Cardiac muscle cell (in vitro differentiated cells and primary cell): Measurements from ENCODE around the gene ZNF672. TPM values are rescaled to one million over a fixed set of nuclear protein-coding genes. Genes with fewer than 3 reads are reported as not detected.
"Not testable (repeated sequence)": the region's sequence is repeated elsewhere in the genome, so short reads cannot be mapped to it uniquely, and the experiment has no call there.

Experiments used
- DNase-seq, 2 donors: peaks; one replicate each; pipeline versions ENCODE4 v3.0.0 to v3.0.0-alpha.2; 2010 to 2017; ENCODE audit warnings: low read depth in 1 of 2, low spot score in 1 of 2
- H3K27ac ChIP-seq: fragments of 200-600 bp; sonication (generic); 2 replicates; pipeline ENCODE4 v1.5.1; 2016
- H3K27me3 ChIP-seq: fragments of 200-600 bp; sonication (generic); 2 replicates; pipeline ENCODE4 v1.6.0; 2016; ENCODE audit warnings: control low read depth
- H3K36me3 ChIP-seq: fragments of 200-600 bp; sonication (generic); 2 replicates; pipeline ENCODE4 v1.5.1; 2016; ENCODE audit warnings: control low read depth
- H3K4me1 ChIP-seq: fragments of 200-600 bp; sonication (generic); 2 replicates; pipeline ENCODE4 v1.8.1; 2017; ENCODE audit warnings: low read depth, mild to moderate bottlenecking, mixed run types
- H3K4me3 ChIP-seq: fragments of 200-600 bp; sonication (generic); 2 replicates; pipeline ENCODE4 v1.5.1; 2016; ENCODE audit warnings: mild to moderate bottlenecking
- H3K9me3 ChIP-seq: fragments of 200-600 bp; sonication (generic); 2 replicates; pipeline ENCODE4 v1.5.1; 2017; ENCODE audit warnings: low read depth, mild to moderate bottlenecking, control low read depth
- polyA plus RNA-seq: library from polyadenylated mRNA; unstranded; fragments of >200 nt; fragmentation: Nextera tagmentation; extraction: Ambion mirVana; gene quantifications from 2 replicates; pipeline ENCODE4 v1.2.1, GENCODE V29; 2016
- total RNA-seq: library from RNA; depleted of rRNA; stranded (reverse); fragments of >200 nt; gene quantifications from 2 replicates; pipeline ENCODE4 v1.2.3, GENCODE V29; 2016
- TF ChIP-seq, protein P1 (sequence below): IDR thresholded peaks from 2 replicates; pipeline ENCODE4 v1.5.1; 2012; ENCODE audit warnings: low read depth, mild to moderate bottlenecking, low read length

Gene ZNF672
- total and polyA plus RNA-seq, 2 experiments from 2014 or later: 59.2 to 66.3 TPM

DNA sequence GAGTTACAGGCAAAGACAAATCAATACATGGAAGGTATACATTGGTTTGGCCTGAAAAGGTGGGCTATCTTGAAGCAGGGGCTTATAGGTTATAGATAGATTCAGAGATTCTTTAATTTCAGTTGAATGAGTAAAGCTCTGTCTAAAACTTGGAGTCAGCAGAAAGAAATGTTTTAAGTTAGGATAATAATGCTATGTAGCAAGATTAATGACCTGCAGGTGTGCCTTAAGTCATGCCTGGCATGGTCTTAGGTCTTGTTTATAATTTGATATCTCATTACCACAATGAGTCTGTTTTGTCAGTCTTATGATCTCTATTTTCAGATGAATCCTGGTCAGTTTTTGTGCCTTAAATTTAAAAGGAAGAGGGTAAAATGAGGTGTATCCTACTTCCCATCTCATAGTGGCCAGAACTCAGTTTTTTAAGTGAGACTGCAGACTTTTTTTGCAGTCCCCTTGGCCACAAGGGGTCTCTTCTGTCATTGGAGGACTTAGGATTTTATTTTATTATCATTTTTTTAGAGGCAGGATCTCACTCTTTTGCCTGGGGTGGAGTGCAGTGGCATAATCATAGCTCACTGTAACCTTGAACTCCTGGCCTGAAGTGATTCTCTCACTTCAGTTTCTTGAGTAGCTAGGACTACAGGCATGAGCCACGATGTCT lies 46.7 kb downstream of the ZNF672 start:
- Histone ChIP-seq H3K27ac (no peak overlapping the region), H3K36me3 (no peaks in the 10 kb centered on the region), H3K9me3 (no peaks in the 10 kb centered on the region), H3K4me3 (no peak overlapping the region), H3K27me3 (no peaks in the 10 kb centered on the region), H3K4me1 (peaks cover 5% of the 10 kb centered on the region)
- no peak for DNase-seq
- TF ChIP-seq, protein P1, sequence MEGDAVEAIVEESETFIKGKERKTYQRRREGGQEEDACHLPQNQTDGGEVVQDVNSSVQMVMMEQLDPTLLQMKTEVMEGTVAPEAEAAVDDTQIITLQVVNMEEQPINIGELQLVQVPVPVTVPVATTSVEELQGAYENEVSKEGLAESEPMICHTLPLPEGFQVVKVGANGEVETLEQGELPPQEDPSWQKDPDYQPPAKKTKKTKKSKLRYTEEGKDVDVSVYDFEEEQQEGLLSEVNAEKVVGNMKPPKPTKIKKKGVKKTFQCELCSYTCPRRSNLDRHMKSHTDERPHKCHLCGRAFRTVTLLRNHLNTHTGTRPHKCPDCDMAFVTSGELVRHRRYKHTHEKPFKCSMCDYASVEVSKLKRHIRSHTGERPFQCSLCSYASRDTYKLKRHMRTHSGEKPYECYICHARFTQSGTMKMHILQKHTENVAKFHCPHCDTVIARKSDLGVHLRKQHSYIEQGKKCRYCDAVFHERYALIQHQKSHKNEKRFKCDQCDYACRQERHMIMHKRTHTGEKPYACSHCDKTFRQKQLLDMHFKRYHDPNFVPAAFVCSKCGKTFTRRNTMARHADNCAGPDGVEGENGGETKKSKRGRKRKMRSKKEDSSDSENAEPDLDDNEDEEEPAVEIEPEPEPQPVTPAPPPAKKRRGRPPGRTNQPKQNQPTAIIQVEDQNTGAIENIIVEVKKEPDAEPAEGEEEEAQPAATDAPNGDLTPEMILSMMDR: no peak

DNA sequence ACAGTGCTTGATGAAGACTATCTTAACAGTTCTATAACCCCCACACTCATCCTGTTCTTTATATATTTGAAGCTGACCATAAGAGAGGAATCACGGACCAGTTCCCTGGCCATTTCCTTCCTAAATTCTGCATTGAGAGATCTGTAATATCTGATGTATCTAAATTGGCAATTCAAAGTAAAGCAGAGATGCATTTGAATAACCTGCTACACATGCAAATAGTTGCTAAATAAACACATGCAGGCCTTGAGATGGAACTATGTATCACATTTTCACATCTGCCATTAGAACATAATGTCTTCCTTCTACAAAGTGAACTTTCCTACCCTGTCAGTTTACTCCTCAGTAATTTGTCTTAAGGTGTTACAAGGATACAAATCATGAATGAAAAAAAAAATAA lies 47.6 kb downstream of the ZNF672 start:
- TF ChIP-seq, protein P1: no peak
- Histone ChIP-seq H3K27ac (no peak overlapping the region), H3K36me3 (no peaks in the 10 kb centered on the region), H3K4me3 (no peak overlapping the region), H3K27me3 (no peaks in the 10 kb centered on the region), H3K4me1 (peaks cover 5% of the 10 kb centered on the region), H3K9me3 (no peaks in the 10 kb centered on the region)
- DNase-seq: no peak

DNA sequence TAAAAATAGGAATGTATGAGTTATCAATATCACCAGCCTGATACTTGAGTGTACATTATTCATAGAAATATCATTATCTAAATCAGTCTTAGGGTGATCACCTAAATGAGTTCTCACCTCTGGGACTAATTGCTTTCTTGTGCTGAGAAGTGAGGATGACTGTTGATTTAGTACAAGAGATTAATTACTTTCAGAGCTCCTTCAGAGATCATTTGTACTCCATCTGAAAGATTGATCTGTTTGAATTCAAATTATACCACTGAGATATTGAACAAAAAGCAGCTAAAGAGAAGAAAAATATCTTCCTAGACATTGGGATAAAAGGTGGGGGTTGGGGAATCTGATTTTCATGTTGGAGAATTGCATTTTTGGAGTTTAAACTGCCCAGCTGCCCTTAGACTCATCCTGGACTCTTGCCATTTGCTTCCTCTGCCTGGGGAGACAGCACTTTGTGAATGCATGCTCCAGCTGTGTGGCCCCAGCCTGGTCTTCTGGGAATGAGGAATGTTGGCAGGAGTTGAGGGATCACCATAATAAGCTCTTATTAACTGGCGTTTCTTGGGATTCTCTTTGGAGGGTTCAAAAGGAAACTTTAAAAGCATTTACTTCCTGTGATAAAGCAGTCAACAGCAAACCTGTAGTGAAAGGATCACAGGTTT lies 48.3 kb downstream of the ZNF672 start:
- no peak overlapping the region for H3K4me3 ChIP-seq
- DNase-seq: peak in 1 of 2 donors; percentile 68
- no peak overlapping the region for H3K27ac ChIP-seq
- H3K27me3 ChIP-seq: no peaks in the 10 kb centered on the region
- TF ChIP-seq, protein P1: no peak
- no peaks in the 10 kb centered on the region for H3K9me3 ChIP-seq
- no peaks in the 10 kb centered on the region for H3K36me3 ChIP-seq
- peaks cover 5% of the 10 kb centered on the region for H3K4me1 ChIP-seq

DNA sequence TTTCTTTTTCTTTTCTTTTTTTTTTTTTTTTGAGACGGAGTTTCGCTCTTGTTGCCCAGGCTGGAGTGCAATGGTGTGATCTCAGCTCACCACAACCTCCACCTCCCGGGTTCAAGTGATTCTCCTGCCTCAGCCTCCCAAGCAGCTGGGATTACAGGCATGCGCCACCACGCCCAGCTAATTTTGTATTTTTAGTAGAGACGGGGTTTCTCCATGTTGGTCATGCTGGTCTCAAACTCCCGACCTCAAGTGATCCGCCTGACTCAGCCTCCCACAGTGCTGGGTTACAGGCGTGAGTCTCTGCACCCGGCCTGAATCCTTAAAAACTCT lies 51.9 kb downstream of the ZNF672 start:
- H3K27ac ChIP-seq, DNase-seq, H3K36me3 ChIP-seq, H3K9me3 ChIP-seq, H3K27me3 ChIP-seq, H3K4me1 ChIP-seq, H3K4me3 ChIP-seq: not testable (repeated sequence)

DNA sequence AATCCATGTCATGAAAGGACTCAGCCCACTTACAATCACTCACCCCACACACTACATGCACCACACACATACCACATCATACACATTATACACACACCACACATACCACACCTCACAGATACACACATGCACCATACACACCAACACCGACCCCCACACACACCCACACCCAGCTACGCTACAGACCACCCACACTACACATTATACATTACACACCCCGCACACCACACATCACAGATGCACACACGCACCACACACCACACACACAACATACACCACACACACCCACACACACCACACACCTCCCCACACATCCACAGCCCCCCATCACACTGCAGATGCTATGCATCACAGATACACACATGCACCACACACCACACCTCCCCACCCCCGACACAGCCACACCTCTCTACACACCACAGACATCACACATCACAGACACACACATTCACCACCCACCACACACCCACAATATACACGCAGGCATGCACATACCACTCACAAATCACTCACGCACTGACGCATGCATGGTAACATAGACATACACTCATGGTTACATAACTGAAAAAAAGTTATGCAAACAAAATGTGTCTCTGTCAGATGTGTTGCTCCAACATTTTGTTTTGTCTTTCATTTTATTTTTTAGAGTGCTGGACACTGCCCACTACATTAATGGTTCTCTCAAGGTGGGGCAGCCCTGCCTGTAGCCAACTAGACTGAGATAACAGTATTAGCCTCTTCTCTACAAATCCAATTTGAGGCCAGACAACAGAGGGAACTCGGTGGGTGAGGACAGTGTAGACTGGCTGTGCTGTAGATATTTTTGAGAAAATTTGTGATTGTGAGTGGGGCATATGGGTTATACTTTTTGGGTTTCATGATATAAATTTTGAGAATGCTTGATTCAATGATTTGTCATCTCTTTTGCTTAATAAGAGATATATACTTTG lies 52.8 kb downstream of the ZNF672 start:
- no peak overlapping the region for H3K4me3 ChIP-seq
- H3K27ac ChIP-seq: no peak overlapping the region

More for the DNA sequence above, 52.8 kb downstream of the ZNF672 start:
- no peaks in the 10 kb centered on the region for H3K36me3 ChIP-seq
- no peak for DNase-seq
- no peaks in the 10 kb centered on the region for H3K9me3 ChIP-seq
- H3K27me3 ChIP-seq: peaks cover 9% of the 10 kb centered on the region
- TF ChIP-seq, protein P1: no peak
- H3K4me1 ChIP-seq: peaks cover 5% of the 10 kb centered on the region
